H9 (cell line): ENCODE results near the gene LYPD6. TPM values are rescaled to one million over a fixed set of nuclear protein-coding genes. Genes with fewer than 3 reads are reported as not detected.

Experiments
- DNase-seq: peaks from one replicate; pipeline ENCODE4 v3.0.0-alpha.2; 2017
- H2AFZ ChIP-seq: one replicate; pipeline ENCODE4 v1.6.1; 2013; ENCODE audit warnings: mild to moderate bottlenecking, low read length, control low read depth, moderate library complexity
- H2AK5ac ChIP-seq: 2 replicates; pipeline ENCODE4 v1.6.1; 2013; ENCODE audit warnings: low read length, control low read depth, mixed read lengths; ENCODE audit not compliant: insufficient read length
- H2BK120ac ChIP-seq: one replicate; pipeline ENCODE4 v1.6.1; 2013; ENCODE audit warnings: low read depth, mild to moderate bottlenecking, low read length, control low read depth, inconsistent platforms; ENCODE audit not compliant: poor library complexity, severe bottlenecking
- H2BK12ac ChIP-seq: 2 replicates; pipeline ENCODE4 v1.6.1; 2013; ENCODE audit warnings: low read length, control low read depth, mixed read lengths, low read depth; ENCODE audit not compliant: insufficient read length
- H2BK15ac ChIP-seq: 2 replicates; pipeline ENCODE4 v1.6.1; 2013; ENCODE audit warnings: low read depth, low read length, control low read depth
- H2BK20ac ChIP-seq: one replicate; pipeline ENCODE4 v1.6.1; 2013; ENCODE audit warnings: low read depth, mild to moderate bottlenecking, low read length, control low read depth, inconsistent platforms; ENCODE audit not compliant: poor library complexity, severe bottlenecking
- H2BK5ac ChIP-seq: 2 replicates; pipeline ENCODE4 v1.6.1; 2013; ENCODE audit warnings: low read length, control low read depth, mixed read lengths; ENCODE audit not compliant: insufficient read length
- H3K14ac ChIP-seq: 2 replicates; pipeline ENCODE4 v1.6.1; 2013; ENCODE audit warnings: low read length, control low read depth; ENCODE audit not compliant: insufficient read depth
- H3K18ac ChIP-seq: 2 replicates; pipeline ENCODE4 v1.6.1; 2013; ENCODE audit warnings: low read depth, mild to moderate bottlenecking, mixed read lengths, low read length, control low read depth; ENCODE audit not compliant: insufficient read length
- H3K23ac ChIP-seq: 2 replicates; pipeline ENCODE4 v1.6.1; 2013; ENCODE audit warnings: low read length, control low read depth, mixed read lengths, low read depth; ENCODE audit not compliant: insufficient read length
- H3K23me2 ChIP-seq: 2 replicates; pipeline ENCODE4 v1.6.1; 2013; ENCODE audit warnings: low read depth, mild to moderate bottlenecking, mixed read lengths, low read length, control low read depth; ENCODE audit not compliant: insufficient read length, poor library complexity, severe bottlenecking
- H3K27ac ChIP-seq: 2 replicates; pipeline ENCODE4 v1.5.1; 2013; ENCODE audit warnings: low read length, control low read depth, mixed read lengths, low read depth; ENCODE audit not compliant: insufficient read length
- H3K27me3 ChIP-seq: 2 replicates; pipeline ENCODE4 v1.6.1; 2013; ENCODE audit warnings: low read length, control low read depth, inconsistent platforms; ENCODE audit not compliant: insufficient read depth
- H3K4ac ChIP-seq: 2 replicates; pipeline ENCODE4 v1.6.1; 2013; ENCODE audit warnings: low read depth, mild to moderate bottlenecking, control low read depth, inconsistent platforms, low read length, moderate library complexity
- H3K4me1 ChIP-seq: 2 replicates; pipeline ENCODE4 v1.6.1; 2013; ENCODE audit warnings: low read length, control low read depth, inconsistent platforms; ENCODE audit not compliant: insufficient read depth
- H3K4me2 ChIP-seq: 2 replicates; pipeline ENCODE4 v1.6.1; 2013; ENCODE audit warnings: low read length, control low read depth, mixed read lengths; ENCODE audit not compliant: insufficient read length, insufficient read depth
- H3K56ac ChIP-seq: 2 replicates; pipeline ENCODE4 v1.6.1; 2013; ENCODE audit warnings: low read depth, mild to moderate bottlenecking, mixed read lengths, low read length, control low read depth; ENCODE audit not compliant: insufficient read length
- H3K79me1 ChIP-seq: 2 replicates; pipeline ENCODE4 v1.6.1; 2013; ENCODE audit warnings: low read depth, mild to moderate bottlenecking, moderate library complexity, low read length, control low read depth, inconsistent platforms; ENCODE audit not compliant: insufficient read depth, poor library complexity, severe bottlenecking
- H3K79me2 ChIP-seq: 2 replicates; pipeline ENCODE4 v1.6.1; 2013; ENCODE audit warnings: low read length, control low read depth, inconsistent platforms; ENCODE audit not compliant: insufficient read depth
- H3K9ac ChIP-seq: 2 replicates; pipeline ENCODE4 v1.6.1; 2013; ENCODE audit warnings: low read length, control low read depth, mixed read lengths; ENCODE audit not compliant: insufficient read length; ENCODE audit errors: extremely low read depth
- H3K9me3 ChIP-seq: one replicate; pipeline ENCODE4 v1.6.1; 2013; ENCODE audit warnings: low read depth, low read length, inconsistent platforms; ENCODE audit not compliant: control insufficient read depth
- H3T11ph ChIP-seq: one replicate; pipeline ENCODE4 v1.6.1; 2013; ENCODE audit warnings: mild to moderate bottlenecking, low read length, control low read depth, inconsistent platforms
- H4K20me1 ChIP-seq: one replicate; pipeline ENCODE4 v1.6.1; 2013; ENCODE audit not compliant: control insufficient read depth, insufficient read length, insufficient read depth
- H4K5ac ChIP-seq: 2 replicates; pipeline ENCODE4 v1.6.1; 2013; ENCODE audit warnings: low read depth, mild to moderate bottlenecking, mixed read lengths, low read length, control low read depth; ENCODE audit not compliant: insufficient read length
- H4K8ac ChIP-seq: replicated peaks from 2 replicates; pipeline ENCODE4 v1.6.1; 2013; ENCODE audit warnings: low read length, control low read depth, mixed read lengths, low read depth; ENCODE audit not compliant: insufficient read length
- H4K91ac ChIP-seq: 2 replicates; pipeline ENCODE4 v1.6.1; 2013; ENCODE audit warnings: low read depth, mild to moderate bottlenecking, moderate library complexity, mixed read lengths, low read length, control low read depth; ENCODE audit not compliant: insufficient read length
- H3K27ac Mint-ChIP-seq, 3 experiments: 2 replicates in 2 of 3; 3 replicates in 1 of 3; pipeline ENCODE4 v1.8.0; 2020 to 2021; ENCODE audit warnings: mixed read lengths in 3 of 3, mild to moderate bottlenecking in 1 of 3, moderate library complexity in 1 of 3
- H3K27me3 Mint-ChIP-seq: 2 replicates; pipeline ENCODE4 v1.8.0; 2021; ENCODE audit warnings: low read depth, mild to moderate bottlenecking, moderate library complexity, mixed read lengths
- H3K36me3 Mint-ChIP-seq, 3 experiments: 2 replicates in 2 of 3; 3 replicates in 1 of 3; pipeline ENCODE4 v1.8.0; 2020 to 2021; ENCODE audit warnings: low read depth in 3 of 3, mixed read lengths in 3 of 3; ENCODE audit not compliant: insufficient read depth in 1 of 3
- H3K4me1 Mint-ChIP-seq, 2 experiments: 2 replicates each; pipeline ENCODE4 v1.8.0; 2020; ENCODE audit warnings: mixed read lengths in 2 of 2
- H3K4me3 Mint-ChIP-seq, 2 experiments: 2 replicates in 1 of 2; 3 replicates in 1 of 2; pipeline ENCODE4 v1.8.0; 2020 to 2021; ENCODE audit warnings: mild to moderate bottlenecking in 2 of 2, mixed read lengths in 2 of 2, moderate library complexity in 1 of 2
- H3K9me3 Mint-ChIP-seq, 2 experiments: 2 replicates in 1 of 2; 3 replicates in 1 of 2; pipeline ENCODE4 v1.8.0; 2020; ENCODE audit warnings: mild to moderate bottlenecking in 2 of 2, mixed read lengths in 2 of 2, moderate library complexity in 1 of 2
- CTCF ChIP-seq: fragments of 200-600 bp; sonication (generic); conservative IDR thresholded peaks from 3 replicates; pipeline ENCODE4 v1.8.0; 2021; ENCODE audit warnings: antibody characterized with exemption, mild to moderate bottlenecking
- total RNA-seq: library from RNA; stranded (reverse); gene quantifications from 2 replicates; pipeline ENCODE4 v1.2.1, GENCODE V29; 2021

The LYPD6 gene
- total RNA-seq, 1 experiment from 2014 or later: 3.0 TPM

GRCh38 chr2:149291881-149292280 lies 38.5 kb upstream of the LYPD6 start:
- H3K27ac ChIP-seq: peak overlapping the region; percentile 80
- H3K4me3 Mint-ChIP-seq: no peak overlapping the region

More at GRCh38 chr2:149291881-149292280, 38.5 kb upstream of the LYPD6 start:
- no peak overlapping the region for H3K4ac ChIP-seq
- H3K9ac ChIP-seq: no peak overlapping the region
- peaks cover 0 to 35% of the 10 kb centered on the region in 2 experiments; a peak in 2 of 4 replicates for H3K4me1 Mint-ChIP-seq
- no peaks in the 10 kb centered on the region for H3K79me1 ChIP-seq
- no peaks in the 10 kb centered on the region for H3K23me2 ChIP-seq
- no peaks in the 10 kb centered on the region; the same call in 1 of the 2 replicates for H3K27me3 Mint-ChIP-seq
- H3K4me2 ChIP-seq: no peak overlapping the region
- no peaks in the 10 kb centered on the region for H4K20me1 ChIP-seq
- H3K27me3 ChIP-seq: peaks cover 2% of the 10 kb centered on the region; the same call in 1 of the 2 replicates
- H3K23ac ChIP-seq: no peak overlapping the region
- no peaks in the 10 kb centered on the region; a peak in 1 of 7 replicates for H3K36me3 Mint-ChIP-seq
- peak overlapping the region; percentile 42 to 97 (median 94) for H3K27ac Mint-ChIP-seq
- TF ChIP-seq CTCF: no peak
- H4K91ac ChIP-seq: no peak overlapping the region
- H3K14ac ChIP-seq: no peak overlapping the region
- H3K18ac ChIP-seq: no peak overlapping the region
- H2BK5ac ChIP-seq: no peak overlapping the region
- H4K5ac ChIP-seq: no peak overlapping the region
- H2BK120ac ChIP-seq: no peak overlapping the region
- no peak overlapping the region for H3T11ph ChIP-seq
- no peak overlapping the region for H2AK5ac ChIP-seq
- H3K79me2 ChIP-seq: no peaks in the 10 kb centered on the region
- peak; percentile 60 for DNase-seq
- no peak overlapping the region for H3K56ac ChIP-seq
- H2BK12ac ChIP-seq: no peak overlapping the region
- H2BK20ac ChIP-seq: no peak overlapping the region
- no peak overlapping the region for H2BK15ac ChIP-seq
- no peak overlapping the region for H4K8ac ChIP-seq
- no peaks in the 10 kb centered on the region for H3K9me3 Mint-ChIP-seq
- H3K4me1 ChIP-seq: peaks cover 14% of the 10 kb centered on the region; the same call in 1 of the 2 replicates
- no peak overlapping the region for H2AFZ ChIP-seq
- no peaks in the 10 kb centered on the region for H3K9me3 ChIP-seq
